Measurements from ENCODE around the gene PID1.

The PID1 gene

GRCh38 chr2:229164545-229165249, 106.4 kb downstream of the PID1 start:
- DNase-seq (ENCODE audit: low read depth): no peak

DNA sequence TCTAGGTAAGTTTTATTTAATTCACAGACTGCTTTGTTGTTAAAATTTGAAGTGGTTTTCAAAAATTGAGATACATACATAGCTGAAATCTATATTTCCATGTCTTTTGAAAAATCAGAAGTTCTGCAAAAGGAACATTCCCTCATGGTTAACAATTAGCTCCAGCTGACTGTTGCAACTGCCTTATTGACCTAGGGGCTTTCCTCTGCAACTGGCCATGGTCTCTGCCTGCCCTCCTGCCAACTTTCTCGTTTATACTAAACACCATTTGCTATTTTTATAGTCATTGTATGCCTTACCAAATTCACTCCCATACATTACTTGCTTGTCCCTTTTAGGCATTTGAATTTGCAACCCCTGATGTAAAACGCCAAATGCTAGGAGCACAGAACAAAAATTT, 107.2 kb downstream of the PID1 start:
- no peak for DNase-seq (ENCODE audit: low read depth)

DNA sequence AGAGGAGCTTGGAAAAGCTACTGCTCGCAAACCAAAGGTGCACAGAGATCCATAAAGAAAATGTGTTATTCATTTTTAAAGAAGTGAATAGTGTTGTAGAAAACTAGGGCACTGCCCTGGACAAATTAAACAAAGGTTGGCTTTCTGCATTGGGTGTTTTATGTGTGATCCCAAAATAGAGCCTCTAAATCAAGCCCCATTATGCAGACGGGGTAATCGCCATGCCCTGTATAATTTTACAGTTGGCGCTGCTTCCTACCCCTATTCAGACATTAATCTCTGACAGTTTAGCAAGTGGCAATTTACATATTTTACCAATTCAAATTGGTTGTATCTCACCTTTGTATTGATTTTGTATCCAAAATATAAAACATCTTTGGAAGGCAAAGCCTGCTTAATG, 109.1 kb downstream of the PID1 start:
- no peak for DNase-seq (ENCODE audit: low read depth)

DNA sequence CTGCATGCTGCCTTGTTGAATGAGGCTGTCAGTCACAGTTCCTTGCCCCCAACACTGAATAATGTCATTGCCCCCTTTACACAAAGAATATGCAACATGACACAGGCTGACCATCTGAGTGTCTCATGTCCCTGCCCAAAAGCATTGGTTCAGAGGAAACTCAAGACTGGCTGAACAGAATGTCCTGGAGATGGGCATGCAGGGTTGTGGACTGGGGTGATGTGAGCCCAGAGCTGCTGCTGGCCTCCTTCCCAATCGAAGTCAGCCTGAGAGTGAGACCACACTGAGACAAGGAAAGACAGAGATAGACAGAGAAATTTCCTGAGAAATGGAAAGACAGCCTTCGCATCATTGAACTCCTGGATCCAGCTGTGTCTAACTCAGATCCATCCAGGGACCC, 110.1 kb downstream of the PID1 start:
- DNase-seq (ENCODE audit: low read depth): no peak

DNA sequence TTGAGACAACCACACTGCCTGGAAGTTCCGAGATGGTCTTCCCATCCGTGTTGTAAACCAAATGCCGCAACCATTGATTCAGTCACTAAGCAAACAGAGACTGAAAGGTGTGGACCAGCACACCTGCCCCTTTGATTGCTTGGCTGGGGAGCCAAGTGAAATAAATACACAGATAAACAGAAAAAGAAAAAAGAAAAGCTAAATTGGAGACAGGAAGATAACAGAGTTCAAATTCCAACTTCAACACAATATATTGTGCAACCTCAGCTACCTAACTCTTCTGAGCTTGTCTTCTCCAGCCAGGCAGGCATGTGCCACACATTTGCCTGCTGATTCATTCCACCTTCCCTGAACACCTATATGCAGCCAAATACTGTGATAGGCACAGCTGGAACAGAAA, 110.9 kb downstream of the PID1 start:
- DNase-seq (ENCODE audit: low read depth): no peak

DNA sequence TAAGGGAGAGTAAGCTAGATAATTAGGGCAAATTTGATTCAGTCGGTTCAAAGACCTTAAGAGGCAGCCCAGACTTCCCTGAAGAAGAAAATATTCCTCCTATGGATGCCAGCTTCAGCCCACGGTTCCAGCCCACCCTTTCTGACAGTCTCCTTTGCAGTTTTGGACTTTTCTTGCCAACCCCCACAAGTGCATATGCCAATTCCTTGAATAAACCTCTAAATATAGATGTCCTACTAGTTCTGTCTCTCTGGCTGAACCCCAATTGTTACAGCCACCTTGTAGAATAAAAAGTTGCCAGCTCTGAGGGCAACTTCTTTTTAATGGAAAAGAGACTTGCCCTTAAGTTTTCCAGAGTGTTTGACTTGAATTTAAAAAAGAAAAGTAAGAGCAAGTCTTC, 111.7 kb downstream of the PID1 start:
- no peak for DNase-seq (ENCODE audit: low read depth)

DNA sequence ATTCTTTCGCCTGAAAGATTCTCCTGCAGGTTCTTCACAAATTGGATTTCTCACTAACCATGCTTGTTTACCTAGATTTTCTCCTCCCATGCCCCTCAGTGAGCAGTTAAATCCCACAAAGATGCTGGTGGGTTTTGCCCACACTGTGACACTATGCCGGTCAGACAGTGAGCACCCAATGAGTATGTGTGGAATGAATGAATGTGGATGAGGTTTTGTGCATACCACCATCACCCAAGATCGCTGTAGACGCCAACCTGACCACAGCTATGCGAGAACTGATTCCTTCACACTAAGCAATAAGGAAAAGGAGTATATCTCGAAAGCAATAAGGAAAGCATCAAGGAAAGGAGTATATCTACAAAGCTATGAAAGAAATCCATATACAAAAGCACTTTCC, 116.7 kb downstream of the PID1 start:
- peak; percentile 42 for DNase-seq (ENCODE audit: low read depth)

- DNase-seq (ENCODE audit: low read depth): no peak
These were observed 117.1 kb downstream of the PID1 start for GRCh38 chr2:229153951-229154350.

GRCh38 chr2:229153267-229153666, 117.8 kb downstream of the PID1 start:
- no peak for DNase-seq (ENCODE audit: low read depth)

- no peak for DNase-seq (ENCODE audit: low read depth)
These were observed 118.4 kb downstream of the PID1 start for GRCh38 chr2:229152674-229153073.

- DNase-seq (ENCODE audit: low read depth): no peak
These were observed 120.8 kb downstream of the PID1 start for GRCh38 chr2:229150317-229150716.

GRCh38 chr2:229141424-229142025, 129.6 kb downstream of the PID1 start:
- peak; percentile 18 for DNase-seq (ENCODE audit: low read depth)

- no peak for DNase-seq (ENCODE audit: low read depth)
These were observed 133.4 kb downstream of the PID1 start for GRCh38 chr2:229137639-229138038.

- no peak for DNase-seq (ENCODE audit: low read depth)
These were observed 134.0 kb downstream of the PID1 start for GRCh38 chr2:229137066-229137465.

GRCh38 chr2:229133155-229133772, 137.8 kb downstream of the PID1 start:
- no peak for DNase-seq (ENCODE audit: low read depth)

GRCh38 chr2:229132236-229132635, 138.9 kb downstream of the PID1 start:
- DNase-seq (ENCODE audit: low read depth): no peak

DNA sequence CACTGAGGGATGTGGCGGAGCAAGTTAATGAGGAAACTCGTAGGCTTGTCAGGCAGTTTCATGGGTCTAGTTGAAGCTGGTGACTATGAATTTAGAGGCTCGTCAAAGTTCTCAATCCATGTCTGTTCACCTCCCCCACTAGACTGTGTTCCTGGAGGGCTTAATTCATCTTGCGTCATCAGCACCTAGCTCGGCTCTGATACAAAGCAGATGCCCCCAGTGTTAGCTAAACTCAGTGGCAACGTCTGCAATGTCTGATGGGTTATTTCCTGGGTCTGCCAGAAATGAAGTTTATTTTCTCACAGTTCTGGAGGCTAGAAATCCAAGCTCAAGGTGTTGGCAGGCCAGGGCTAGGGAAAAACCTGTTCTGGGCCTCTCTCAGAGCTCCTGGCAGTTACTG, 140.6 kb downstream of the PID1 start:
- no peak for DNase-seq (ENCODE audit: low read depth)

- no peak for DNase-seq (ENCODE audit: low read depth)
These were observed 141.2 kb downstream of the PID1 start for GRCh38 chr2:229129738-229130371.

- no peak for DNase-seq (ENCODE audit: low read depth)
These were observed 143.6 kb downstream of the PID1 start for GRCh38 chr2:229127471-229127870.

GRCh38 chr2:229126066-229126465, 145.0 kb downstream of the PID1 start:
- no peak for DNase-seq (ENCODE audit: low read depth)

GRCh38 chr2:229124136-229124535, 147.0 kb downstream of the PID1 start:
- no peak for DNase-seq (ENCODE audit: low read depth)

DNA sequence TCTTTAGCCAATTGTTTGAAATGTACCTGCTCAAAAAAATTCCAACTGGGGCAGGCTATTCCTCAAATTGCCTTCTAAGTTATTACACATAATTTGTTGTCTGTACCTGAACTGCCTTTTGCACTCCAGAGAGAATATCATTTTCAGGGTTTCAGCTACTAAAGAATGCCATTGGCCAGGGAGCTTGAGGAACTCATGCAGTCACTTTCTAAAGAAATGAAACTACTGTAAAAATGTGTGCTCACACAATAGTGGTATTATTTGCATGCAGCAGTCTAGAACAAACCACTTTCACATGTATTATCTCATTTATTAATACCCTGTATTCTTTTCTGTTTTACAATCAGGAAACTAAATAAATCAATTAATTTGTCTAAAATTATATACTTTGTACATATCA, 152.2 kb downstream of the PID1 start:
- DNase-seq (ENCODE audit: low read depth): no peak

DNA sequence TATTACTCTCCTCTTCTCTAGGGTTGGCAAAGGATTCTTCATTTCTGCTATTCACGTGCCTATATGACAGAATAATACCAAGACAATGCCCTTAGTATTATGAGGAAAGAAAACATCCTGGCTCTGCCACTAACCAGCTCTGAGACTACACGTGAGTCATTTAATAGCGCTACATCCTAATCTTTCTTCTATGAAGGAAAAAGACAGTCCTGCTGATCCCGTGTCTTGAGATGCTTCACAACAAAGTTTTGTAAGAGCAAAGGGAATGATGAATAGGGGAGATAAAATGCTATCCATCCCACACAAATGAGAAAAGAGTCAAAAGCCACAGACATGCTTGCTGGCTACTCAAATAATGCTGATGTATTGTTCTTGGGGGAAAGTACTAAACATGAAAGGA, 152.8 kb downstream of the PID1 start:
- DNase-seq (ENCODE audit: low read depth): no peak

Measured in non-pigmented ciliary epithelial cell (primary cell).